Measurements from ENCODE around the gene ACOX2. TPM values are rescaled to one million over a fixed set of nuclear protein-coding genes. Genes with fewer than 3 reads are reported as not detected.

The ACOX2 gene
- polyA plus RNA-seq, 3 donors: 2.4 to 2.5 (median 2.4) TPM

- peaks cover 85% of the 10 kb centered on the region for H3K4me1 Mint-ChIP-seq
- H3K27me3 ChIP-seq (ENCODE audit: control insufficient read depth in 2 of 2, insufficient read depth in 2 of 2, low read length in 2 of 2): no peaks in the 10 kb centered on the region
- peak overlapping the region in 1 of 2 donors; percentile 53 for H3K4me3 Mint-ChIP-seq
- H3K9me3 Mint-ChIP-seq: peaks cover 0 to 4% (median 1%) of the 10 kb centered on the region in 7 donors
- no CpG with 5 or more reads among the region's 3 CpGs for WGBS (ENCODE audit: insufficient coverage)
- peaks cover 74 to 88% of the 10 kb centered on the region in 2 donors for H3K4me1 ChIP-seq (ENCODE audit: control insufficient read depth in 1 of 2, insufficient read depth in 2 of 2, low read length in 2 of 2)
- H3K27ac ChIP-seq (ENCODE audit: low read depth in 1 of 2, low read length in 2 of 2): peak overlapping the region; percentile 85 to 91
- H3K4me3 ChIP-seq (replicated peaks in 1 of 3; ENCODE audit: low read depth in 2 of 3, low read length in 3 of 3): peak overlapping the region in 1 of 3 experiments; percentile 40
- H3K79me2 ChIP-seq (ENCODE audit: insufficient read depth, low read length): peaks cover 71% of the 10 kb centered on the region
- no peak for DNase-seq
- peak overlapping the region; percentile 8 for H2AFZ ChIP-seq (ENCODE audit: insufficient read depth, low read depth, low read length, poor library complexity, severe bottlenecking)
- H3K36me3 ChIP-seq (replicated peaks in 1 of 2; ENCODE audit: control insufficient read depth in 1 of 2, insufficient read depth in 2 of 2, low read length in 2 of 2): no peaks in the 10 kb centered on the region
- H3K27me3 Mint-ChIP-seq (ENCODE audit: low read depth in 3 of 3): peaks cover 0 to 3% (median 3%) of the 10 kb centered on the region in 3 donors
- no peaks in the 10 kb centered on the region for H3K9me3 ChIP-seq (replicated peaks in 1 of 2; ENCODE audit: control insufficient read depth in 1 of 2, insufficient read depth in 1 of 2, low read length in 2 of 2)
- H3K36me3 Mint-ChIP-seq: peaks cover 9 to 15% of the 10 kb centered on the region in 2 donors
- peak overlapping the region; percentile 22 for H3K9ac ChIP-seq (ENCODE audit: insufficient read depth, low read length, poor library complexity, severe bottlenecking)
- H3K27ac Mint-ChIP-seq: peak overlapping the region; percentile 91 to 97 (median 96)
- no peaks in the 10 kb centered on the region for H4K20me1 ChIP-seq (ENCODE audit: insufficient read depth, low read length)
- peak overlapping the region; percentile 6 for H3K4me2 ChIP-seq (replicated peaks; ENCODE audit: extremely low read depth, low read length, poor library complexity, severe bottlenecking)
- TF ChIP-seq CTCF (IDR thresholded peaks at IDR 0.05): no peak
- intact Hi-C loops (cut with micrococcal nuclease): no loop called here
These were observed 52.3 kb downstream of the ACOX2 start for GRCh38 chr3:58484722-58485069.

- H3K36me3 Mint-ChIP-seq: peaks cover 9 to 15% of the 10 kb centered on the region in 2 donors
- peaks cover 80 to 93% of the 10 kb centered on the region in 2 donors for H3K4me1 ChIP-seq (ENCODE audit: control insufficient read depth in 1 of 2, insufficient read depth in 2 of 2, low read length in 2 of 2)
- peak overlapping the region; percentile 6 for H3K4me2 ChIP-seq (replicated peaks; ENCODE audit: extremely low read depth, low read length, poor library complexity, severe bottlenecking)
- H3K27me3 ChIP-seq (ENCODE audit: control insufficient read depth in 2 of 2, insufficient read depth in 2 of 2, low read length in 2 of 2): no peaks in the 10 kb centered on the region
- H3K27ac Mint-ChIP-seq: peak overlapping the region; percentile 91 to 97 (median 96)
- H3K4me1 Mint-ChIP-seq: peaks cover 86% of the 10 kb centered on the region
- H3K36me3 ChIP-seq (replicated peaks in 1 of 2; ENCODE audit: control insufficient read depth in 1 of 2, insufficient read depth in 2 of 2, low read length in 2 of 2): no peaks in the 10 kb centered on the region
- TF ChIP-seq CTCF (IDR thresholded peaks at IDR 0.05): no peak
- H2AFZ ChIP-seq (ENCODE audit: insufficient read depth, low read depth, low read length, poor library complexity, severe bottlenecking): no peak overlapping the region
- peaks cover 73% of the 10 kb centered on the region for H3K79me2 ChIP-seq (ENCODE audit: insufficient read depth, low read length)
- H3K9me3 ChIP-seq (replicated peaks in 1 of 2; ENCODE audit: control insufficient read depth in 1 of 2, insufficient read depth in 1 of 2, low read length in 2 of 2): no peaks in the 10 kb centered on the region
- H3K4me3 Mint-ChIP-seq: peak overlapping the region; percentile 16 to 53
- no peaks in the 10 kb centered on the region for H4K20me1 ChIP-seq (ENCODE audit: insufficient read depth, low read length)
- DNase-seq: peak; percentile 46 to 68 (median 53)
- peaks cover 0 to 3% (median 3%) of the 10 kb centered on the region in 3 donors for H3K27me3 Mint-ChIP-seq (ENCODE audit: low read depth in 3 of 3)
- intact Hi-C loops (cut with micrococcal nuclease): no loop called here
- peaks cover 0 to 4% (median 1%) of the 10 kb centered on the region in 7 donors for H3K9me3 Mint-ChIP-seq
- H3K27ac ChIP-seq (ENCODE audit: low read depth in 1 of 2, low read length in 2 of 2): peak overlapping the region; percentile 85 to 91
- H3K9ac ChIP-seq (ENCODE audit: insufficient read depth, low read length, poor library complexity, severe bottlenecking): peak overlapping the region; percentile 22
- peak overlapping the region in 1 of 3 experiments; percentile 40 for H3K4me3 ChIP-seq (replicated peaks in 1 of 3; ENCODE audit: low read depth in 2 of 3, low read length in 3 of 3)
- 43% methylated on average over 4 of the region's 7 CpGs for WGBS (ENCODE audit: insufficient coverage)
These were observed 52.8 kb downstream of the ACOX2 start for GRCh38 chr3:58484045-58484721.
